Measurements from ENCODE around the gene GAA. TPM values are rescaled to one million over a fixed set of nuclear protein-coding genes. Genes with fewer than 3 reads are reported as not detected.

Gene GAA
- total and polyA plus RNA-seq, 2 of the 4 experiments (the other 2 are of a cell fraction): 2.2 to 14.8 TPM

DNA sequence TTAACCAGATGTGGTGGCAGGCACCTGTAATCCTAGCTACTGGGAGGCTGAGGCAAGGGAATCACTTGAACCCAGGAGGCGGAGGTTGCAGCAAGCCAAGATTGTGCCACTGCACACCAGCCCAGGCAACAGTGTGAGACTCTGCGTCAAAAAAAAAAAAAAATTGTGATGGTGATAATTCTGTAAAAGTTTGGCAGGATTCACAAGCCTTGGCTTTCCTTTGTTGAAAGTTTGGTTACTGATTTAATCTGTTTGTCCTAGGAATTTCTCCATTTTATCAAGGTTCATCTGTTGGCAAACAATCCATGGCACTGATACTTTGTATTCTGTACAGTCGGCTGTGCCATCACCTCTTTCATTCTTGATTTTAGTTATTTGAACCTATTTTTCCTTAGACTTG, 29.6 kb downstream of the GAA start:
- WGBS, 2 experiments (ENCODE audit: extremely low coverage in 2 of 2, insufficient read length in 1 of 2): no CpG with 5 or more reads among the region's 3 CpGs
- Histone ChIP-seq H3K27ac (ENCODE audit: insufficient read depth, low read length) (no peak overlapping the region), H2BK15ac (ENCODE audit: low read depth, low read length) (no peak overlapping the region), H3K4me2 (ENCODE audit: low read depth, low read length) (no peak overlapping the region), H2BK5ac (ENCODE audit: low read depth, low read length, poor library complexity, severe bottlenecking) (no peak overlapping the region), H3K18ac (ENCODE audit: low read depth, low read length) (no peak overlapping the region), H3K36me3 (ENCODE audit: control insufficient read depth, insufficient read depth, low read length) (peaks cover 24% of the 10 kb centered on the region), H3K9ac (ENCODE audit: low read depth, low read length) (no peak overlapping the region), H2AK9ac (replicated peaks; ENCODE audit: low read depth, low read length, poor library complexity) (no peak overlapping the region), H3K27me3 (ENCODE audit: control insufficient read depth, insufficient read depth, low read length) (0 out of 2 replicates have a peak, but pooled peaks cover 2% of the 10 kb centered on the region), H3K4ac (ENCODE audit: low read depth, low read length) (no peak overlapping the region), H3K4me3 (ENCODE audit: insufficient read depth, low read depth, low read length) (no peak overlapping the region), H4K91ac (ENCODE audit: insufficient read depth, low read depth, low read length) (no peak overlapping the region), H3K14ac (replicated peaks; ENCODE audit: low read depth, low read length) (no peak overlapping the region), H3K9me3 (ENCODE audit: control insufficient read depth, insufficient read depth, low read length) (no peaks in the 10 kb centered on the region), H4K5ac (ENCODE audit: low read depth, low read length) (no peak overlapping the region), H4K20me1 (ENCODE audit: insufficient read depth, low read length) (no peaks in the 10 kb centered on the region), H2BK20ac (ENCODE audit: low read depth, low read length) (no peak overlapping the region), H3K9me1 (ENCODE audit: insufficient read depth, low read length) (peaks cover 4% of the 10 kb centered on the region; the same call in 1 of the 2 replicates), H3K23ac (ENCODE audit: low read depth, low read length) (no peak overlapping the region), H2AK5ac (ENCODE audit: low read depth, low read length) (no peak overlapping the region), H3K56ac (ENCODE audit: extremely low read depth, insufficient read depth, low read length) (no peak overlapping the region), H2AFZ (replicated peaks; ENCODE audit: low read length, poor library complexity) (no peak overlapping the region), H2BK120ac (ENCODE audit: low read depth, low read length) (no peak overlapping the region), H3K4me1 (ENCODE audit: control insufficient read depth, insufficient read depth, low read length) (peaks cover 2% of the 10 kb centered on the region; the same call in 1 of the 2 replicates), H4K8ac (ENCODE audit: low read depth in 2 of 2, low read length in 2 of 2) (no peak overlapping the region), H3K79me1 (ENCODE audit: low read depth in 1 of 2, low read length in 2 of 2) (no peaks in the 10 kb centered on the region)
- no peak for ATAC-seq (ENCODE audit: low read depth)
- POLR2A ChIA-PET (ENCODE audit: unreplicated experiment): no interaction called here
- dilution Hi-C loops (cut with HindIII; ENCODE audit: low sequenced_read_pairs, unreplicated experiment) (no loop called here), intact Hi-C loops (cut with micrococcal nuclease) (no loop called here), in situ Hi-C loops (cut with MboI; ENCODE audit: low sequenced_read_pairs) (no loop called here)
- CTCF ChIA-PET: no interaction called here
- peak; percentile 34; the same call in 1 of the 2 replicates for TF ChIP-seq POLR2A (IDR thresholded peaks at IDR 0.05; ENCODE audit: low read depth, low read length)
- no peak for TF ChIP-seq NFE2L2 (IDR thresholded peaks at IDR 0.05; ENCODE audit: low read depth, low read length)
- BruUV-seq (replicated peaks): no TSS peak
- DNase-seq: no peak
